ENCODE measurements around the gene CBX6. TPM values are rescaled to one million over a fixed set of nuclear protein-coding genes. Genes with fewer than 3 reads are reported as not detected.

CBX6 gene
- total RNA-seq, 1 experiment from 2014 or later, result 140 TPM

- no peak for DNase-seq
- no peaks in the 10 kb centered on the region for H3K4me1 Mint-ChIP-seq (ENCODE audit: low read depth, unreplicated experiment)
- no peaks in the 10 kb centered on the region for H3K9me3 Mint-ChIP-seq (ENCODE audit: low read depth, unreplicated experiment)
- H3K4me3 Mint-ChIP-seq (ENCODE audit: low read depth, unreplicated experiment), result no peak overlapping the region
- H3K27ac Mint-ChIP-seq (ENCODE audit: unreplicated experiment), result no peak overlapping the region
- peaks cover 83% of the 10 kb centered on the region for H3K27me3 Mint-ChIP-seq (ENCODE audit: unreplicated experiment)
- CTCF ChIA-PET, result no interaction called here
- no peaks in the 10 kb centered on the region for H3K36me3 Mint-ChIP-seq (ENCODE audit: insufficient read depth, unreplicated experiment)
- BruUV-seq (replicated peaks), result no TSS peak
- no peak for TF ChIP-seq CTCF (IDR thresholded peaks at IDR 0.05; ENCODE audit: unreplicated experiment)
- intact Hi-C loops (cut with micrococcal nuclease; ENCODE audit: unreplicated experiment), result no loop called here
These were observed 48.9 kb downstream of the CBX6 start for GRCh38 chr22:38823076-38823475.

GRCh38 chr22:38820020-38820419 is 52.0 kb downstream of the CBX6 start:
- Mint-ChIP-seq H3K4me3 (ENCODE audit: low read depth, unreplicated experiment) (no peak overlapping the region), H3K9me3 (ENCODE audit: low read depth, unreplicated experiment) (no peaks in the 10 kb centered on the region), H3K36me3 (ENCODE audit: insufficient read depth, unreplicated experiment) (no peaks in the 10 kb centered on the region), H3K4me1 (ENCODE audit: low read depth, unreplicated experiment) (no peaks in the 10 kb centered on the region), H3K27me3 (ENCODE audit: unreplicated experiment) (peaks cover 94% of the 10 kb centered on the region), H3K27ac (ENCODE audit: unreplicated experiment) (no peak overlapping the region)
- intact Hi-C loops (cut with micrococcal nuclease; ENCODE audit: unreplicated experiment), result no loop called here
- DNase-seq, result no peak
- CTCF ChIA-PET, result interaction anchor here (1.7 kb wide), 1 partner anchor 51 kb away, joined by 5 read pairs; no protein-coding TSS in a partner anchor
- TF ChIP-seq CTCF (IDR thresholded peaks at IDR 0.05; ENCODE audit: unreplicated experiment), result no peak
- BruUV-seq (replicated peaks), result no TSS peak

- no peak overlapping the region for H3K27ac Mint-ChIP-seq (ENCODE audit: unreplicated experiment)
- no peaks in the 10 kb centered on the region for H3K4me1 Mint-ChIP-seq (ENCODE audit: low read depth, unreplicated experiment)
- no peaks in the 10 kb centered on the region for H3K9me3 Mint-ChIP-seq (ENCODE audit: low read depth, unreplicated experiment)
- no peak for TF ChIP-seq CTCF (IDR thresholded peaks at IDR 0.05; ENCODE audit: unreplicated experiment)
- H3K4me3 Mint-ChIP-seq (ENCODE audit: low read depth, unreplicated experiment), result no peak overlapping the region
- H3K36me3 Mint-ChIP-seq (ENCODE audit: insufficient read depth, unreplicated experiment), result no peaks in the 10 kb centered on the region
- intact Hi-C loops (cut with micrococcal nuclease; ENCODE audit: unreplicated experiment), result no loop called here
- peaks cover 95% of the 10 kb centered on the region for H3K27me3 Mint-ChIP-seq (ENCODE audit: unreplicated experiment)
- DNase-seq, result no peak
- CTCF ChIA-PET, result no interaction called here
- no TSS peak for BruUV-seq (replicated peaks)
These were observed 52.6 kb downstream of the CBX6 start for GRCh38 chr22:38819387-38819940.

- Mint-ChIP-seq H3K27me3 (ENCODE audit: unreplicated experiment) (peaks cover 99% of the 10 kb centered on the region), H3K27ac (ENCODE audit: unreplicated experiment) (no peak overlapping the region), H3K4me3 (ENCODE audit: low read depth, unreplicated experiment) (no peak overlapping the region), H3K9me3 (ENCODE audit: low read depth, unreplicated experiment) (no peaks in the 10 kb centered on the region), H3K36me3 (ENCODE audit: insufficient read depth, unreplicated experiment) (no peaks in the 10 kb centered on the region), H3K4me1 (ENCODE audit: low read depth, unreplicated experiment) (no peaks in the 10 kb centered on the region)
- BruUV-seq (replicated peaks), result no TSS peak
- TF ChIP-seq CTCF (IDR thresholded peaks at IDR 0.05; ENCODE audit: unreplicated experiment), result no peak
- CTCF ChIA-PET, result interaction anchor here (0.6 kb wide), 1 partner anchor 34 kb away, joined by 3 read pairs; no protein-coding TSS in a partner anchor
- no peak for DNase-seq
- intact Hi-C loops (cut with micrococcal nuclease; ENCODE audit: unreplicated experiment), result no loop called here
These were observed 54.8 kb downstream of the CBX6 start for GRCh38 chr22:38817196-38817595.
